Lower lobe of right lung (tissue), 2 donors: ENCODE measurements around the gene LRR1. TPM values are rescaled to one million over a fixed set of nuclear protein-coding genes. Genes with fewer than 3 reads are reported as not detected.
A peak's percentile ranks its signal among the peaks of the same experiment; 100 is the strongest.

Source experiments
- ATAC-seq, 2 donors: fragments of 200-7000 bp; cut with Tn5 transposase; one replicate each; pipeline ENCODE4 v1.9.1; 2020 to 2022; ENCODE audit warnings: mild to moderate bottlenecking in 2 of 2, moderate library complexity in 2 of 2
- DNase-seq: peaks from one replicate; pipeline ENCODE4 v3.0.0-alpha.2; 2020
- H3K27ac ChIP-seq: fragments of 200-600 bp; one replicate; pipeline ENCODE4 v1.8.0; 2022
- H3K27me3 ChIP-seq: fragments of 200-600 bp; one replicate; pipeline ENCODE4 v1.8.0; 2022; ENCODE audit warnings: low read depth
- H3K36me3 ChIP-seq: fragments of 200-600 bp; one replicate; pipeline ENCODE4 v1.8.0; 2022; ENCODE audit warnings: mild to moderate bottlenecking
- H3K4me1 ChIP-seq: fragments of 200-600 bp; one replicate; pipeline ENCODE4 v1.8.0; 2022
- H3K4me3 ChIP-seq: fragments of 200-600 bp; one replicate; pipeline ENCODE4 v1.8.0; 2022; ENCODE audit warnings: mild to moderate bottlenecking
- H3K9me3 ChIP-seq: fragments of 200-600 bp; one replicate; pipeline ENCODE4 v1.8.0; 2022
- intact Hi-C: fragments of 100-400 bp; cut with DNase I; formaldehyde crosslinking; loops from one replicate; pipeline ENCODE4 v1.11.0; 2022
- total RNA-seq: library from RNA; stranded (reverse); fragmentation: NEBNext Ultra II Directional; extraction: Animal tissue kit (Norgen Biotek cat#: 25700); gene quantifications from one replicate; pipeline ENCODE4 v1.2.1, GENCODE V29; 2021
- TF ChIP-seq, protein P1 (sequence below): fragments of 200-600 bp; IDR thresholded peaks from one replicate; pipeline ENCODE4 v1.8.0; 2022; ENCODE audit warnings: antibody characterized with exemption, mild to moderate bottlenecking
- donor health status: DM: no; HTN: yes; CAD: no; lungs with severe emphysema.

Gene LRR1
- total RNA-seq, 1 donor from 2014 or later = 9.0 TPM

GRCh38 chr14:49637534-49638078 is 38.9 kb downstream of the LRR1 start:
- Histone ChIP-seq H3K27ac (no peak overlapping the region), H3K4me3 (no peak overlapping the region), H3K4me1 (peaks cover 43% of the 10 kb centered on the region), H3K27me3 (no peaks in the 10 kb centered on the region), H3K36me3 (peaks cover 23% of the 10 kb centered on the region), H3K9me3 (no peaks in the 10 kb centered on the region)
- TF ChIP-seq, protein P1, sequence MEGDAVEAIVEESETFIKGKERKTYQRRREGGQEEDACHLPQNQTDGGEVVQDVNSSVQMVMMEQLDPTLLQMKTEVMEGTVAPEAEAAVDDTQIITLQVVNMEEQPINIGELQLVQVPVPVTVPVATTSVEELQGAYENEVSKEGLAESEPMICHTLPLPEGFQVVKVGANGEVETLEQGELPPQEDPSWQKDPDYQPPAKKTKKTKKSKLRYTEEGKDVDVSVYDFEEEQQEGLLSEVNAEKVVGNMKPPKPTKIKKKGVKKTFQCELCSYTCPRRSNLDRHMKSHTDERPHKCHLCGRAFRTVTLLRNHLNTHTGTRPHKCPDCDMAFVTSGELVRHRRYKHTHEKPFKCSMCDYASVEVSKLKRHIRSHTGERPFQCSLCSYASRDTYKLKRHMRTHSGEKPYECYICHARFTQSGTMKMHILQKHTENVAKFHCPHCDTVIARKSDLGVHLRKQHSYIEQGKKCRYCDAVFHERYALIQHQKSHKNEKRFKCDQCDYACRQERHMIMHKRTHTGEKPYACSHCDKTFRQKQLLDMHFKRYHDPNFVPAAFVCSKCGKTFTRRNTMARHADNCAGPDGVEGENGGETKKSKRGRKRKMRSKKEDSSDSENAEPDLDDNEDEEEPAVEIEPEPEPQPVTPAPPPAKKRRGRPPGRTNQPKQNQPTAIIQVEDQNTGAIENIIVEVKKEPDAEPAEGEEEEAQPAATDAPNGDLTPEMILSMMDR = no peak
- intact Hi-C loops = no loop called here
- DNase-seq (no peak), ATAC-seq (no peak)

DNA sequence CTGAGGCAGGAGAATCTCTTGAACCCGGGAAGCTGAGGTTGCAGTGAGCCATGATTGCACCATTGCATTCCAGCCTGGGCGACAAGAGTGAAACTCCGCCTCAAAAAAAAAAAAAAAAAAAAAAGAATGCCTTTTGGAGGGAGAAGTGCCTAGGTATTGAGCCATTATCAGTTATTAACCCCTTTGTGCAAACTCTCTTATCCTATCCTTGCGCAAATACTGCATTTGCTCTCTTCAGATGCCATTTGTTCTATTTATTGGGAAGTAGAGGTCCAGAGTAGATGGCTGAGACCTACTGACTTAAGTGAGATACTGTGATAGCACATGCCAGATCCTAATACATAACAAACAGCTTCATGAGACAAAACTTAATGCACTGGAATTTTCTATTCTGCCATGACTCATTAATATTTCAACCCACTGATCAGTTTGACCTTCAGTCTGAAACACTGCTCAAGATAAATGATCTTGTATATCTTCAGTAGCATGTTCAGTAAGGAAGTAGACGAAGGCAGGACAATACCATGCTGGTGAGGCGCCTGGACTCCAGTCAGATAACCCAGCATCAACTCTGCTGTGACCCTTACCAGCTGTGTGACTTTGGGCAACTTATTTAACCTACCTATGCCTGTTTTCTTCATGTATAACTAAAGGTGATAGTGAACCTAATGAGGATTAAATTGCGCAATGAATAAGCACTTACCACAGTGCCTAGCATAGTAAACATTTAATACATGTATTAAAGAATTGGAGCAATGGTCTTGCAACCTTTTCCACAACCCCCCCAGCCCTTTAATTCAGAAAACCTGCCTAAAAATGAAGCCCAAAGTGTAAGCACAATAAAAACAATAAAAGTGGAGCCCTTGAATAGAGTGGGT is 42.0 kb downstream of the LRR1 start:
- Histone ChIP-seq H3K4me1 (peaks cover 37% of the 10 kb centered on the region), H3K27ac (no peak overlapping the region)
- peak in 1 of 2 donors; percentile 18 for ATAC-seq

GRCh38 chr14:49641697-49642129 is 43.0 kb downstream of the LRR1 start:
- DNase-seq = no peak
- ATAC-seq = peak in 1 of 2 donors; percentile 50
- intact Hi-C loops = no loop called here
- H3K27me3 ChIP-seq = no peaks in the 10 kb centered on the region
- H3K36me3 ChIP-seq = peaks cover 20% of the 10 kb centered on the region
- H3K4me3 ChIP-seq = no peak overlapping the region
- H3K9me3 ChIP-seq = no peaks in the 10 kb centered on the region
- peaks cover 28% of the 10 kb centered on the region for H3K4me1 ChIP-seq
- peak overlapping the region; percentile 36 for H3K27ac ChIP-seq
- TF ChIP-seq, protein P1 = no peak

More for the DNA sequence above, 42.0 kb downstream of the LRR1 start:
- Histone ChIP-seq H3K9me3 (no peaks in the 10 kb centered on the region), H3K27me3 (no peaks in the 10 kb centered on the region), H3K36me3 (peaks cover 23% of the 10 kb centered on the region), H3K4me3 (no peak overlapping the region)
- intact Hi-C loops = no loop called here
- TF ChIP-seq, protein P1 = no peak
- no peak for DNase-seq

DNA sequence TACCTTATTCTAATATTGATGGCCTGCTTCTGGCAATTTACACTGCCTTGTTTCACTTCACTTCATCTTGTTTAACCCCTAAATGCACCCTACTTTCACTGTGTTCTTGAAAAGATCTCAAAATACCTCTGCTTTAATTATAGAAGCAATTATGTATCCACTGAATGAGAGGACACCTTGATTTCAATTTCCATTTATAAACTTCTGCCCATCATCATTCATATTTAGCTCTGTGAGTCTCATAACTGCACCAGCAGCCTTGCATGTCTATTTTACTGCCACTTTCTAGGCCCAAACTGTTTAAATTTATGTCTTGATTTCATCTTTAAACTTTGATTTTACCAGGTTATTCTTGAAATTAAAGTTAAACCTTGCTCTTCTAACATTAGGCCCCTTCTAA is 43.4 kb downstream of the LRR1 start:
- ATAC-seq (no peak), DNase-seq (no peak)
- no peak overlapping the region for H3K4me3 ChIP-seq
- no peaks in the 10 kb centered on the region for H3K27me3 ChIP-seq
- H3K27ac ChIP-seq = peak overlapping the region; percentile 36
- intact Hi-C loops = no loop called here
- no peaks in the 10 kb centered on the region for H3K9me3 ChIP-seq
- TF ChIP-seq, protein P1 = no peak
- H3K36me3 ChIP-seq = peaks cover 16% of the 10 kb centered on the region
- H3K4me1 ChIP-seq = peaks cover 23% of the 10 kb centered on the region

DNA sequence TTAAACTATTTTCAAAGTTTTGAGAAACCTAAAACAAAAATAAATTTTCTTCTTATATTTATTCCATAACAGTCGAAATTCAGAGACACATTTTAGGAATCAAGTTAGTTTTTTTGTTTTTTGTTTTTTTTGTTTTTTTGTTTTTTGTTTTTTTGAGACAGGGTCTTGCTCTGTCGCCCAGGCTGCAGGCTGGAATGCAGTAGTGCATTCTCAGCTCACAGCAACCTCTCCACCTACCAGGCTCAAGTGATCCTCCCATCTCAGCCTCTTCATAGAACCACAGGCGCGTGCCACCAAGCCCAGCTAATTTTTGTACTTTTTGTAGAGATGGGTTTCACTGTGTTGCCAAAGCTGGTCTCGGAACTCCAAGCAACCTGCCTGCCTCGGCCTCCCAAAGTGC is 54.8 kb downstream of the LRR1 start:
- no peaks in the 10 kb centered on the region for H3K36me3 ChIP-seq
- no peak overlapping the region for H3K27ac ChIP-seq
- intact Hi-C loops = no loop called here
- H3K4me3 ChIP-seq = no peak overlapping the region
- TF ChIP-seq, protein P1 = no peak
- no peaks in the 10 kb centered on the region for H3K4me1 ChIP-seq
- DNase-seq (no peak), ATAC-seq (no peak)
- H3K27me3 ChIP-seq = no peaks in the 10 kb centered on the region
- H3K9me3 ChIP-seq = no peaks in the 10 kb centered on the region
